GM23338 (cell line): Measurements from ENCODE around the gene CCDC117. TPM values are rescaled to one million over a fixed set of nuclear protein-coding genes. Genes with fewer than 3 reads are reported as not detected.

Source experiments
- ATAC-seq: fragments of 200-7000 bp; cut with Tn5 transposase; 3 replicates; pipeline ENCODE4 v1.9.1; 2020
- DNase-seq: peaks from one replicate; pipeline ENCODE4 v3.0.0-alpha.2; 2015; ENCODE audit warnings: low spot score
- H2AFZ ChIP-seq: fragments of 200-600 bp; sonication (generic); 2 replicates; pipeline ENCODE4 v1.8.0; 2016; ENCODE audit warnings: antibody characterized with exemption, mild to moderate bottlenecking, moderate library complexity
- H3F3A ChIP-seq: fragments of 200-600 bp; sonication (generic); replicated peaks from 2 replicates; pipeline ENCODE4 v1.8.0; 2017; ENCODE audit warnings: antibody characterized with exemption, mixed run types, low read depth
- H3K27ac ChIP-seq: fragments of 200-600 bp; sonication (generic); 2 replicates; pipeline ENCODE4 v1.6.1; 2016; ENCODE audit warnings: low read depth
- H3K27me3 ChIP-seq: fragments of 200-600 bp; sonication (generic); 2 replicates; pipeline ENCODE4 v1.8.0; 2016; ENCODE audit warnings: mild to moderate bottlenecking, mixed run types, moderate library complexity; ENCODE audit not compliant: insufficient read depth
- H3K36me3 ChIP-seq: fragments of 200-600 bp; sonication (generic); 2 replicates; pipeline ENCODE4 v1.8.0; 2016; ENCODE audit warnings: mild to moderate bottlenecking; ENCODE audit not compliant: insufficient read depth
- H3K4me1 ChIP-seq: fragments of 200-600 bp; sonication (generic); 2 replicates; pipeline ENCODE4 v1.8.0; 2016; ENCODE audit warnings: mild to moderate bottlenecking, moderate library complexity; ENCODE audit not compliant: insufficient read depth
- H3K4me2 ChIP-seq: fragments of 200-600 bp; sonication (generic); 2 replicates; pipeline ENCODE4 v1.7.1; 2017; ENCODE audit warnings: mixed run types
- H3K4me3 ChIP-seq: fragments of 200-600 bp; sonication (generic); 2 replicates; pipeline ENCODE4 v1.6.1; 2016; ENCODE audit warnings: mixed run types
- H3K79me2 ChIP-seq: fragments of 200-600 bp; sonication (generic); replicated peaks from 2 replicates; pipeline ENCODE4 v1.8.0; 2017; ENCODE audit warnings: mild to moderate bottlenecking; ENCODE audit not compliant: insufficient read depth
- H3K9me2 ChIP-seq: fragments of 200-600 bp; sonication (generic); 2 replicates; pipeline ENCODE4 v1.8.0; 2017; ENCODE audit not compliant: insufficient read depth
- H4K20me1 ChIP-seq: fragments of 200-600 bp; sonication (generic); replicated peaks from 2 replicates; pipeline ENCODE4 v1.8.0; 2017; ENCODE audit warnings: mild to moderate bottlenecking; ENCODE audit not compliant: insufficient read depth
- H3K27ac Mint-ChIP-seq: 2 replicates; pipeline ENCODE4 v1.8.0; 2020; ENCODE audit warnings: inconsistent platforms, mild to moderate bottlenecking, moderate library complexity, mixed read lengths
- H3K27me3 Mint-ChIP-seq: 3 replicates; pipeline ENCODE4 v1.8.0; 2022; ENCODE audit warnings: low read depth, mild to moderate bottlenecking, moderate library complexity, mixed read lengths, inconsistent platforms; ENCODE audit not compliant: insufficient read depth, poor library complexity
- H3K36me3 Mint-ChIP-seq: 3 replicates; pipeline ENCODE4 v1.8.0; 2021; ENCODE audit warnings: low read depth, mild to moderate bottlenecking, inconsistent platforms, moderate library complexity, mixed read lengths
- H3K4me1 Mint-ChIP-seq: 3 replicates; pipeline ENCODE4 v1.8.0; 2020; ENCODE audit warnings: mild to moderate bottlenecking, inconsistent platforms, mixed read lengths
- H3K4me3 Mint-ChIP-seq: 3 replicates; pipeline ENCODE4 v1.8.0; 2021; ENCODE audit warnings: moderate library complexity, mild to moderate bottlenecking, inconsistent platforms, mixed read lengths
- H3K9me3 Mint-ChIP-seq: 3 replicates; pipeline ENCODE4 v1.8.0; 2020; ENCODE audit warnings: moderate library complexity, mild to moderate bottlenecking, inconsistent platforms, mixed read lengths
- CREB1 ChIP-seq: fragments of 250-450 bp; sonication (Bioruptor Pico); IDR thresholded peaks from 2 replicates; pipeline ENCODE4 v1.5.0; 2020; ENCODE audit warnings: low read depth, mild to moderate bottlenecking, moderate library complexity
- CTCF ChIP-seq, 2 experiments: fragments of 200-600 bp in 1 of 2; sonication (generic) in 1 of 2; conservative IDR thresholded peaks; 2 replicates each; pipeline versions ENCODE4 v1.5.1 to v1.6.1; 2016 to 2017; ENCODE audit warnings: antibody characterized with exemption in 2 of 2, low read depth in 2 of 2, mild to moderate bottlenecking in 2 of 2, moderate library complexity in 1 of 2
- ETS1 ChIP-seq: IDR thresholded peaks from 2 replicates; pipeline ENCODE4 v1.6.1; 2016; ENCODE audit warnings: antibody characterized with exemption
- POLR2AphosphoS5 ChIP-seq: IDR thresholded peaks from 2 replicates; pipeline ENCODE4 v1.6.1; 2016; ENCODE audit warnings: antibody characterized with exemption, low read depth
- REST ChIP-seq: IDR thresholded peaks from one replicate; pipeline ENCODE4 v1.6.1; 2018; ENCODE audit warnings: antibody characterized with exemption; ENCODE audit not compliant: unreplicated experiment
- ZNF331 ChIP-seq: fragments of 250-450 bp; sonication (Bioruptor Pico); IDR thresholded peaks from 2 replicates; pipeline ENCODE4 v1.5.0; 2020; ENCODE audit warnings: low read depth, mild to moderate bottlenecking, moderate library complexity
- ZNF462 ChIP-seq: fragments of 250-450 bp; sonication (Bioruptor Pico); IDR thresholded peaks from 2 replicates; pipeline ENCODE4 v1.5.0; 2020; ENCODE audit warnings: mild to moderate bottlenecking, moderate library complexity
- polyA plus RNA-seq: library from polyadenylated mRNA; unstranded; fragments of >200 nt; fragmentation: Nextera tagmentation; extraction: Ambion mirVana; gene quantifications from 2 replicates; pipeline ENCODE4 v1.2.1, GENCODE V29; 2016
- total RNA-seq: library from RNA; depleted of rRNA; stranded (reverse); fragments of >200 nt; shearing (Covaris generic); gene quantifications from 2 replicates; pipeline ENCODE4 v1.2.3, GENCODE V29; 2014

Gene CCDC117
- total and polyA plus RNA-seq, 2 experiments from 2014 or later: 23.9 to 54.1 TPM

- no peak for TF ChIP-seq REST
Observed at GRCh38 chr22:28741200-28741784, 31.2 kb upstream of the CCDC117 start (continued).

- Histone ChIP-seq H3K9me2 (no peaks in the 10 kb centered on the region), H3K4me3 (peak within 1 kb of the TSS; percentile 68), H3K4me2 (peak within 1 kb of the TSS; percentile 83), H3K4me1 (peaks cover 16% of the 10 kb centered on the region), H3K27me3 (no peaks in the 10 kb centered on the region), H4K20me1 (no peaks in the 10 kb centered on the region; the same call in 1 of the 2 replicates), H3K27ac (peak within 1 kb of the TSS; percentile 70), H3K79me2 (peaks cover 56% of the 10 kb centered on the region), H2AFZ (no peak within 1 kb of the TSS), H3K36me3 (peaks cover 18% of the 10 kb centered on the region), H3F3A (no peaks in the 10 kb centered on the region)
- H3K9me3 Mint-ChIP-seq: no peaks in the 10 kb centered on the region
- peaks cover 35% of the 10 kb centered on the region for H3K4me1 Mint-ChIP-seq
- H3K4me3 Mint-ChIP-seq: peak within 1 kb of the TSS; percentile 87
- H3K27me3 Mint-ChIP-seq: peaks cover 7% of the 10 kb centered on the region
- H3K36me3 Mint-ChIP-seq: peaks cover 38% of the 10 kb centered on the region
- TF ChIP-seq CTCF (conservative IDR thresholded peaks at IDR 0.05; ENCODE audit: low read depth in 2 of 2) (peak in 1 of 2 experiments; percentile 41; a peak in 2 of 4 replicates), POLR2AphosphoS5 (peak; percentile 87), ZNF462 (CRISPR knock-in tag) (no peak), ETS1 (peak; percentile 89), ZNF331 (CRISPR knock-in tag) (no peak), CREB1 (peak; percentile 86)
- peak; percentile 99 for DNase-seq
- H3K27ac Mint-ChIP-seq: peak within 1 kb of the TSS; percentile 90
- peak; percentile 92 for ATAC-seq
Observed at GRCh38 chr22:28741785-28742561, 30.5 kb upstream of the CCDC117 start, which contains the start of the genes CHEK2 and HSCB. Gene CHEK2 (minus strand): TSS chr22:28741820. CDS start chr22:28734721, 7,099 bp downstream. Gene HSCB (plus strand): TSS chr22:28742039. CDS start chr22:28742096, 57 bp downstream.
